B cell (primary cell): ENCODE results near the gene ZFP91.

ENCODE experiments used
- EZH2 ChIP-seq: IDR thresholded peaks from 2 replicates; pipeline ENCODE4 v1.6.1; 2012; ENCODE audit warnings: borderline replicate concordance, low read depth, mild to moderate bottlenecking, moderate library complexity, low read length; ENCODE audit not compliant: insufficient read depth, poor library complexity, severe bottlenecking
- TF ChIP-seq, protein P1 (sequence below): fragments of 200-600 bp; IDR thresholded peaks from one replicate; pipeline ENCODE4 v1.8.0; 2022; ENCODE audit warnings: antibody characterized with exemption, mild to moderate bottlenecking

DNA sequence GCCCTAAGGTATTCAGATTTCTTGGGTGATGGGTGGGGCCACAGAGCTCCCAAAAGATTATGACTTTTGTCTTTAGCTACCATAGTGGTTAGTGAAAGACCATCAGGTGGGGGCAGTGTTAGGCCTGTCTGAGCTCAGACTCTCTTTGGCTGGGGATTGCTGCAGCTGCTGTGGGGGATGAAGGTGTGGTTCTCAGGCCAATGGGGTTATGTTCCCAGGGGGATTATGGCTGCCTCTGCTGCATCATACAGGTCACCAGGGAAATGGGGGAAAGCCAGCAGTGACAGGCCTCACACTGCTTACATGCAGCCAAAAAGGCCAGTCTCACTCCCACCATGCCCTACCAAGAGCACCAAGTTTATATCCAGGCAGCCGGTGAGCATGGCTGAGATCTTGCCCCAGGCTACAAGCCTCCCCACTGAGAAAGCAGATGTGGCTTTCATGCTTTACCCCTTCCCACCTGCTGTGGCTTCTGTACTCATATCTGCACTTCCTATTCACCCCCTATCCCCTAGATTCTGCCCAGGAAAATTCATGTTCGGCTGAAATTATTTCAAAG lies 68.4 kb downstream of the ZFP91 start:
- TF ChIP-seq, protein P1, sequence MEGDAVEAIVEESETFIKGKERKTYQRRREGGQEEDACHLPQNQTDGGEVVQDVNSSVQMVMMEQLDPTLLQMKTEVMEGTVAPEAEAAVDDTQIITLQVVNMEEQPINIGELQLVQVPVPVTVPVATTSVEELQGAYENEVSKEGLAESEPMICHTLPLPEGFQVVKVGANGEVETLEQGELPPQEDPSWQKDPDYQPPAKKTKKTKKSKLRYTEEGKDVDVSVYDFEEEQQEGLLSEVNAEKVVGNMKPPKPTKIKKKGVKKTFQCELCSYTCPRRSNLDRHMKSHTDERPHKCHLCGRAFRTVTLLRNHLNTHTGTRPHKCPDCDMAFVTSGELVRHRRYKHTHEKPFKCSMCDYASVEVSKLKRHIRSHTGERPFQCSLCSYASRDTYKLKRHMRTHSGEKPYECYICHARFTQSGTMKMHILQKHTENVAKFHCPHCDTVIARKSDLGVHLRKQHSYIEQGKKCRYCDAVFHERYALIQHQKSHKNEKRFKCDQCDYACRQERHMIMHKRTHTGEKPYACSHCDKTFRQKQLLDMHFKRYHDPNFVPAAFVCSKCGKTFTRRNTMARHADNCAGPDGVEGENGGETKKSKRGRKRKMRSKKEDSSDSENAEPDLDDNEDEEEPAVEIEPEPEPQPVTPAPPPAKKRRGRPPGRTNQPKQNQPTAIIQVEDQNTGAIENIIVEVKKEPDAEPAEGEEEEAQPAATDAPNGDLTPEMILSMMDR: no peak
- TF ChIP-seq EZH2: no peak
